Esophagus muscularis mucosa (tissue), 3 donors: ENCODE measurements around the gene SFSWAP.

ENCODE experiments used
- POLR2AphosphoS5 ChIP-seq, 2 donors: sonication (generic); formaldehyde crosslinking; IDR thresholded peaks; one replicate each; pipeline ENCODE4 v1.6.1; 2017; ENCODE audit warnings: antibody characterized with exemption in 2 of 2
- TF ChIP-seq, protein P1 (sequence below), 3 experiments: fragments of 200-600 bp in 2 of 3; fragments of 450-650 bp in 1 of 3; sonication (generic) in 2 of 3; IDR thresholded peaks; one replicate each; pipeline ENCODE4 v1.5.1; 2017 to 2019; ENCODE audit warnings: antibody characterized with exemption in 3 of 3, mild to moderate bottlenecking in 2 of 3, moderate library complexity in 1 of 3

DNA sequence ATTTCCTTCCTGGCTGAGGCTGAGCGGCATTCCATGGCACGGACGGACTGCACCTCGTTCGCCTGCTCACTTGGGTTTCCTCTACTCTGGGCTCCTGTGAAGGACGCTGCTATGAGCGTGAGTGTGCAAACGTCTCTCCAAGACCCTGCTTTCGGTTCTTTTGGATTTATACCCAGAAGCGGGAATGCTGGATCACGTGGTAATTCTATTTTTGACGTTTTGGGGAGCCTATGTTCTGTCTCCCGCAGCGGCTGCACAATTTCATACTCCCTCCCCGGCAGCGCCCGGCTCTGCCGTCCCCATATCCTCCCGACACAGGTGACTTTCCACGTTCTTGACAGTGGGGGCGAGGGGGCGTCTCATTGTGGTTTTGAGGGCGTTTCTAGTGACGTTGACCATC lies 137.9 kb downstream of the SFSWAP start:
- TF ChIP-seq, protein P1, sequence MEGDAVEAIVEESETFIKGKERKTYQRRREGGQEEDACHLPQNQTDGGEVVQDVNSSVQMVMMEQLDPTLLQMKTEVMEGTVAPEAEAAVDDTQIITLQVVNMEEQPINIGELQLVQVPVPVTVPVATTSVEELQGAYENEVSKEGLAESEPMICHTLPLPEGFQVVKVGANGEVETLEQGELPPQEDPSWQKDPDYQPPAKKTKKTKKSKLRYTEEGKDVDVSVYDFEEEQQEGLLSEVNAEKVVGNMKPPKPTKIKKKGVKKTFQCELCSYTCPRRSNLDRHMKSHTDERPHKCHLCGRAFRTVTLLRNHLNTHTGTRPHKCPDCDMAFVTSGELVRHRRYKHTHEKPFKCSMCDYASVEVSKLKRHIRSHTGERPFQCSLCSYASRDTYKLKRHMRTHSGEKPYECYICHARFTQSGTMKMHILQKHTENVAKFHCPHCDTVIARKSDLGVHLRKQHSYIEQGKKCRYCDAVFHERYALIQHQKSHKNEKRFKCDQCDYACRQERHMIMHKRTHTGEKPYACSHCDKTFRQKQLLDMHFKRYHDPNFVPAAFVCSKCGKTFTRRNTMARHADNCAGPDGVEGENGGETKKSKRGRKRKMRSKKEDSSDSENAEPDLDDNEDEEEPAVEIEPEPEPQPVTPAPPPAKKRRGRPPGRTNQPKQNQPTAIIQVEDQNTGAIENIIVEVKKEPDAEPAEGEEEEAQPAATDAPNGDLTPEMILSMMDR (IDR thresholded peaks at IDR 0.05): no peak
- TF ChIP-seq POLR2AphosphoS5 (IDR thresholded peaks at IDR 0.05): no peak
